HG03571 (cell line): Measurements from ENCODE around the gene PAK4.
A peak's percentile ranks its signal among the peaks of the same experiment; 100 is the strongest.
"Not testable (repeated sequence)": the region's sequence is repeated elsewhere in the genome, so short reads cannot be mapped to it uniquely, and the experiment has no call there.

Experiments
- ATAC-seq: cut with Tn5 transposase; IDR thresholded peaks from one replicate; pipeline ENCODE4 v1.9.1; 2021; ENCODE audit not compliant: unreplicated experiment

The PAK4 gene

DNA sequence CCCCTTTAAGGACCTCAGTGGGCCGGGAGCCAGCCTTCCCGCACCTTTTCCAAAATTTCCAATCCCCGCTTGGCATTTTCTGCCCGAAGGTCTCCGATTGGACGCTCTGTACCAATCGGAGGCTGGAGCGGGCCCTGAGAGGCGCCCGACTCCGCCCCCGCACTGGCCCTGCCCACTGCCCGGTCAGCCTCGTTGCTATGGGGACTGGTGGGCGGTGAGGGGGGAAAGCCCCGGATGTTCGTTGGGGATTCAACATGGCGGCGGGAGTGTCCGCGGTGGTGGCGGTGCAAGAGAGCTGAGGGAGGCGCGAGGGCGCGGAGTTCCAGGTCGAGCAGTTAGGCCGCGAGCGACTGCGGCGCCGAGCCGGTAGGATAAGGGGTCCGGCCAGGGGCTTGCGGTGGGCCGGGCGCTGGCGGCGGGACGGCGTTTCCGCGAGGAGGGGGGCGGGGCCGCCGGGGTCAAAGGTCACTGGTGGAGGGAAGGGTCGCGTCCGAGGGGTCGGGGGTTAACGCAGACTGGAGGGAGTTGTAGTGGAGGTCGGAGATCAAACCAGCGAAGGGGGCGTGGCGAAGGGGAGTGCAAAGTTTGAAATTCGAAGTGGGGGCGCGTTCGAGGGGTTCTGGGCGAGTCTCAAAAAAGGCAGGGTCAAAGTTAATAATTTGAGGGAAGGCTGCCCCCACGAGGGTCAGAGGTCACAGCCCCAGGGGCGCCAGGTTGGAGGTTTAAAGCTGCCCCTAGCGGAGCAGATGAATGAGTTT is at the start of gene PAK4:
Gene PAK4, plus strand, starts transcription at position 233 of the 758 bp plus-strand sequence. CDS start 43,768 bp downstream, outside the sequence.
- ATAC-seq = peak; percentile 90

DNA sequence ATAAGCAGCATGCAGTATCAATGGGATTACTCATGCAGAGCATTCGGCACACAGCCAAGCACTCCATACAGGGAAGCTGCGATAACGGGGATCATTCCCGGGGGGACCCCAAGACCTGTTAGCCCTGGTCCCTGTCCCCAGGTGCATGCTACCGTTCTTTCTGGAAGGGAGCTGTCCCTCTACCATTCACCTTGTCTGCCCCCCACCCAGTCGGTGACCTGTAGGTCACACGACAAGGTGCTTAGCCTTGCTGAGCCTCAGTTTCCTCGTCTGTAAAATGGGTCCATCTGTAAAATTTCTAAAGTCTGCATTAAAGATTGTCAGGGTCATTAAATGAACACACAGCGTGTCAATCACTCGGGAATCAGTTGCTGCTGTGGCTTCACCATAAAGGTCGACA is 48.3 kb upstream of the PAK4 start:
- ATAC-seq = no peak

DNA sequence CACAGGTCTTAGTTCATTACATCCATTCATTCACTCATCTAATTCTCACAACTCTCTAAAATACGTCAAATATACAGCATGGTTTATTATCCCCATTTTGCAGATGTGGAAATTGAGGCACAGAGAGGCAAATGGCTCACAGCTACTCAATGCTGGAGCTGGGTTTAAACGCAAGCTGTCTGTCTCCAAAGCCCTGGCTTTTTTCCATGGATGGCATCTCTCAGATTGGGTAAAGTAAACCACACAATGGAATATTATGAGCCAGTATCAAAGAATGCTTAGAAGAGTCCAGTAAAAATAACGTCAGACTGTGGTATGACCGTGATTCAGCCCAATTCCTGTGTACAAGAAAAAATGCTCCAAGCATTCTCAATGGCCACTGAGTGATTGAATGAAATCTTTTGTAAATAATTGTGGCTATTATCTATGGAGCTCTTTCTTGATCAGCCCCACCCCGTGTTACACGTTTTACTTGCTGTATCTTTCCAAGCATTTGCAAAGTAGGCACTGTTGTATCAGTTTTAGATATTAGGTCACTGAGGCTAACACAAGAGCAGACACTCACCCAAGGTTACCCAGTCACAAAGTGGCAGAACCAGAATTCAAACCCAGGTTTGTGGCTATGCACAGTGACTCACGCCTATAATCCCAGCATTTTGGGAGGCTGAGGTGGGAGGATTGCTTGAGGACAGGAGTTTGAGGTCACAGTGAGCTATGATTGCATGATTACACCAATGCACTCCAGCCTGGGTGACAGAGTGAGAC is 47.0 kb upstream of the PAK4 start:
- ATAC-seq = no peak

DNA sequence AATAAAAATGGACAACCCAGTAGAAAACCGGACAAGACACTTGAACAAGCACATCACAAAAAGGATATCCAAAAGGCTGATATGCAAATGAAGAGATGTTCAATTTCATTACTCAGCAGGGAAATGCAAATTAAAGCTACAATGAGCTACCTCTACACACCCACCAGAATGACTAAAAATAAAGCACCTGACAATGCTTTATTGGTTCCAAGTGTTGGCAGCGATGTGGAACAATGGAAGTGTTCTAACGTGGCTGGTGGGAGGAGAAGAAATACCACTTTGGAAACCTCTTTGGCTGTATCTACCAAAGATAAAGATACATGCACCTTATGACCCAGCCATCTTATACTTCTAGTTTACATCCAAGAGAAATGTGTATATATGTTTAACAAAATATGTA is 45.2 kb upstream of the PAK4 start:
- ATAC-seq = no peak

DNA sequence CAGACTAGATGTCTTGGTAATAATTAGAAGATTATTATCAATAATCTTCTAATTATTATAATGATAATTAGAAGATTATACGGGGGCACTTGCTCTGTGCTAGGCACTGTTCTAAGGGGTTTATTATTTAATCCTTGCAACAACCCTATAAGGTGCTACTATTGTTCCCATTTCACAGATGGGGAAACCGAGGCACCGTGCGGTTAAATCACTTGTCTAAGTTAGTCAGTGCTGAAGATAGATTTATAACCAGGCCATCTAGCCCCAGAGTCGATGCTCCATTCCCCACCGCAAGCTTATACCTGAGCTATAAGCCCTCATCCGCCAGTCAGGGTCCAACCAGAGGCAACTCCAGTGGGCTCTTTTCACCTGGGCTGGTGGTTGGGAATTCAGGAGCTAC is 43.4 kb upstream of the PAK4 start:
- ATAC-seq = no peak

DNA sequence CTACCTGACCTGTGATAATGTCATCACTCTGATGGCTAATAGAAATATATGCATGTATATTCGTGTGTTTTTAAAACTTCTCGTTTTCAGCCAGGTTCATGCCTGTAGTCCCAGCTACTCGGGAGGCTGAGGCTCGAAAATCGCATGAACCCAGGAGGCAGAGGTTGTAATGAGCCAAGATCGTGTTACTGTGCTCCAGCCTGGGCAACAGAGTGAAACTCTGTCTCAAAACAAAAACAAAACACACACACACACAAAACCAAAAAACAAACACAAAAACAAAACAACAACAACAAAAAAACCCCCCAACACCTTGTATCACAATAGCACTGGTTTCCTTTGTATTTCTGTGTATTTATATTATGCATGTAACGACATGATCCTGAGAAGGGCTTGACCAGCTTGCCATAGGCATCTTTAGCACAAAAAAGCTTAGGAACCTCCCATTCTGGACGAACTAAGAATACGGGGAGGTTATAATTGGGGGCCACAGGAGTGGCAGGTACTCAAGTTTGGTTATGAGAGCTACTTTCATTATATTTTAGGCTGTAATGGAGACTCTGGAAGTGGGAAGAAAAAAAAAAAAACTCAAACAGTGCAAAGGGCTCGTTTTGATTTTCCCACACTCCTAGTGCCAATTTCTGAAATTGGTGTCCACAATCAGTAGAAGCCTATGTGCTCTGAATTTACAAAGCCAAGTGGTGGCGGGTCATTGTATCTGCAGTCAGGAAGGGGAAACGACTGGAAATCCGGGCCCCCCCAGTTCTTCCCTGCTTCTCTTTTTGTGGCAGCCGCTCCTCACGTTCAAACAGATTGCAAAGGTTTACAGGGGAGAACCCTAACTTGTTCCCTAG is 42.6 kb upstream of the PAK4 start:
- ATAC-seq = no peak

DNA sequence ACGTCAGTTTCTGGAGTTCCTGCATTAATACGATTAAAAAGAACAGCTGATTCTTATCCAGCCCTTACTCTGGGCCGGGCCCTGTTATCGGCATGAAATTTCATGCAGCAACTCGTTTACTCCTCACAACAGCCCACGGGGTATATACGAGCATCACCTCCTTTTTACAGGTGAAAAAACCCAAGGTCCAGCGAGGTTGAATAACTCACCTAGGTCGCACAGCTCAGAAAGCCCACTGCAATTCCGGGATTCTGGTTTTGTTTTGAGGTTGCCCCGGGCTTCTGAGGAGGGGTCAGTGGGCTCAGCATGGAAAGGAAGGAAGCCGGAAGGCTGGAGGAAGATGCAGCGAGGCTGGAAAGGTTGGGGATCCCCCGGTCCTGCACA is 42.0 kb upstream of the PAK4 start:
- ATAC-seq = no peak

DNA sequence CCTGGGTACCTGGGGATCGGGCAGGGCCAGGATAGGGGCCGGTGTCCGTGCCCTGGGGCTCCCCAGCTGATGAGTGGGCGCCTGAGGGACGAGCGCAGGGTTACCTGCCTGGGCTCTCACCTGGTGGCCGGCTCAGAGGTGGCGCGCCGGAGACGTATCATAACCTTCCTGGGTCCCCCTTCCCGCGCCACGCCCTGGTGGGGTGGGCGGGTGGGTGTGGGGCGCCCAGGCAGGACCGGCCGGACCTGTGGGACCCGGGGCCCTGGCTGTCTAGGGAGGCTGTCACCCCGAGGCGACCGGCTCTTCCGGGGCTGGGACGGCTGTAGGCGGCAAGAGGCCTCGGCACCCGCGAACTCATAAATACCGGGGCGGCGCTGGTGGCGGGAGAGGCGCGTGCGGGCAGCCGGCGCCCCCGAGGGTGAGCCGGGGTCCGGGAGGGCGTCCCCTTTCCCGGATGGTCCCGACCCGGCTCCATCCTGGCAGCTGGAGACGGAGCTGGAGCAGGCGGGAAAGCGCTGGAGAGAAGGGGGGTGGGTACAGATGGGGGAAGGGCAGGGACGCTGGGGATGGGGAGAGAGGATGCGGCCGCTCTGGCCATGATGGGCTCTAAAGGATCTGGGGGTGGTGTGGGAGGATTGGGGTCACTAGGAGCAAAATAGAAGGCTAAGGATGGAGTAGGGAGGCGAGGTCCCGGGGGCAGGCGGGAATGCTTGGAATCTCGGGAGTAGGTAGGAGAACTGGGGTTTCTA is 41.4 kb upstream of the PAK4 start, which contains the start of gene ACP7:
Gene ACP7, plus strand, starts transcription at position 386 of the 749 bp plus-strand sequence. CDS start 902 bp downstream, outside the sequence.
- no peak for ATAC-seq

DNA sequence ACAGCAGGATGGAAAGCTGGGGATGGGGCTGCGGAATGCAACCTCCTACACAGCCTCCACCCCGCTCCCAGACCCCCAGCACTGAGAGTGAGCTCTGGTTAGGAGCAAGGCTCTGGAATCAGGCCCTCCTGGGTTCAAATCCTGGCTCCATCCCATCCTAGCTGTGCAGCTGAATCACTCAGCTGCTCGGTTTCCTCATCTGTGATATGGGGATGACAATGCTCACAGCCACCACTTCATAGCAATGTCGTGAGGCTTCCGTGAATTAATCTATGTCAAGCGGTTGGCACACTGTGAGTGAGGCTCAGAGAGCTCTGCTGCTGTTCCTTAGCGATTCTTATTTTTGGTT is 40.9 kb upstream of the PAK4 start:
- no peak for ATAC-seq

DNA sequence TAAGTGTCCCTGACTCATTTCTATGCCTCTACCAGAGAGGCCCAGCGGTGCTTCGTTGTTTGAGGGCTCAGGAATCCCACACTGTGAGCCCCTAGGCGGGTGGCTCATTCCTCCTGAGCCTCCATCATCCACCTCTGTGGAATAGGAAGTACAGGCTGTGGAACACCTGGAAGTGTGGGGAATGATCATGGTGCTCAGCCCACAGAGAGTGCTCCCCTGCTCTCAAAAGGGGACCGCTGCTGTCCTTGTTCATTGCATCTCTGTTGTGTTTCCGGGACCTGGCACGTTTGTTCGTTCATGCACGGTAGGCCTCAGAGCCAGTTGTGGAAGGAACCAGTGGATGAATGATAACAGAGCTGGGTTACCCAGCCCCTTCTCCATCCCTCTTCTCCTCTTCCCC is 40.2 kb upstream of the PAK4 start:
- ATAC-seq = no peak

DNA sequence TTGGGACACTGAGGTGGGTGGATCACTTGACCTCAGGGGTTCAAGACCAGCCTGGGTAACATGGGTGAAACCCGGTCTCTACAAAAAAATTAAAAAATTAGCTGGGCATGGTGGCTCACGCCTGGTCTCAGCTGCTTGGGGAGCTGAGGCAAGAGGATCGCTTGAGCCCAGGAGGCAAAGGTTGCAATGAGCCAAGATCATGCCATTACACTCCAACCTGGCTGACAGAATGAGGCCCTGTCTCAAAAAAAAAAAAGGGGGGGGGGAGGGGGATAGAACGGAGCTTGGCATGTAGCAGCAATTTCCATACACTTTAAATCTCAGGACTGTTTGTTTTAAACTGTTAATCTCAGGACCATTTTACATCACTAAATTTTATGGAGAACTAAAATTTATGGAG is 39.2 kb upstream of the PAK4 start:
- no peak for ATAC-seq

DNA sequence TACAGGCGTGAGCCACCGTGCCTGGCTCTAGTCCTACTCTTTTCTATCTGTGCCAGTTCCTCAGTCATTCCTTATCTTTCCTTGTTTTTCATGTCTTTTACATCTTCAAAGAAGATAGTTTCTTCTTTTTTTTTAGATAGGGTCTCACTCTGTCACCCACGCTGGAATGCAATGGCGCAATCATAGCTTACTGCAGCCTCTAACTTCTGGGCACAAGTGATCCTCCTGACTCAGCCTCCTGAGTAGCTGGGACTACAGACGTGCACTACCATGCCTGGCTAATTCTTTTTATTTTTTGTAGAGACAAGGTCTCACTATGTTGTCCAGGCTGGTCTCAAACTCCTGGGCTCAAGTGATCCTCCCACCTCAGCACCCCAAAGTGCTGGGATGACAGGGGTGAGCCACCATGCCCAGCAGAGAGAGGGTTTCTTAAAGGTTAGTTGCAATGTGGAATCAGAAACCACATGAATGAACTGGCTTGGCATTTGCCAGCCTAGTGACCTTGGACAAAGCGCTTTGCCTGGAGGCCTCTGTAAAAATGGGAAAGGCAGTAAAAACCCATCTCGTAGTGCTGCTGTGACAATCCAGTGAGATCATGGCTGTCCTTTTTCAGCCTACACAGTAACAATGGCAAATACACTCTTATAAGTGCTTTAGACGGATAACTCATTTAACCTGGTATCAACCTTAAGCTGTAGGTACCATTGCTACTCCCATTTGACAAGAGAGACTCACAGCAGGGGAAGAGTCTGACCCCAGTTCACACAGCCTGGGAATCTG is 37.5 kb upstream of the PAK4 start:
- no peak for ATAC-seq

DNA sequence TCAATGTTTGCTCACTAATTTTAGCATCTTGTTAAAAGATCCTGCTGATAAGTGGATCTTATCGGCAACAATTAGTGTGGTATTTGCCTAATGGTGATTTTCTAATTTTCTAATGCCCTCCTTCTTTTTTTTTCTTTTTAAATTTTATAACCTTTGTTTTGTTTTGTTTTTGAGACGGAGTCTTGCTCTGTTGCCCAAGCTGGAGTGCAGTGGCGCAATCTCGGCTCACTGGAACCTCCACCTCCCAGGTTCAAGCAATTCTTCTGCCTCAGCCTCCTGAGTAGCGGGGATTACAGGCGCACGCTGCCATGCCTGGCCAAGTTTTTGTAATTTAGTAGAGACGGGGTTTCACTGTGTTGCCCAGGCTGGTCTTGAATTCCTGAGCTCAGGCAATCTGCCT is 35.6 kb upstream of the PAK4 start:
- ATAC-seq = not testable (repeated sequence)

DNA sequence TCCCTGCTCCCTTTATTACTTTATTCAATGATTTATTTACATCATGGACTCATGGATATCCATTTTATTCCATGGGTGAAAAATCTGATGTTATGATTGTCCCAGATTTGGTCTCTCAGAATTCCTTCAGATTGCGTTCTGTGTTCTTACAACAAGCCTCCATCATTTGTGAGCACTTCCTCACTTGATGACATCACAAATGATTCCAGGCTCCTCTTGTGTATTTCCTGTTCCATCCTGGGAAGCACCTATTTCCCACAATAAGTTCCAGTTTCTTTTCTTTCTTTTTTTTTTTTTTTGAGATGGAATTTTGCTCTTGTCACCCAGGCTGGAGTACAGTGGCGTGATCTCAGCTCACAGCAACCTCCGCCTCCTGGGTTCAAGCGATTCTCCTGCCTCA is 34.7 kb upstream of the PAK4 start:
- ATAC-seq = no peak

DNA sequence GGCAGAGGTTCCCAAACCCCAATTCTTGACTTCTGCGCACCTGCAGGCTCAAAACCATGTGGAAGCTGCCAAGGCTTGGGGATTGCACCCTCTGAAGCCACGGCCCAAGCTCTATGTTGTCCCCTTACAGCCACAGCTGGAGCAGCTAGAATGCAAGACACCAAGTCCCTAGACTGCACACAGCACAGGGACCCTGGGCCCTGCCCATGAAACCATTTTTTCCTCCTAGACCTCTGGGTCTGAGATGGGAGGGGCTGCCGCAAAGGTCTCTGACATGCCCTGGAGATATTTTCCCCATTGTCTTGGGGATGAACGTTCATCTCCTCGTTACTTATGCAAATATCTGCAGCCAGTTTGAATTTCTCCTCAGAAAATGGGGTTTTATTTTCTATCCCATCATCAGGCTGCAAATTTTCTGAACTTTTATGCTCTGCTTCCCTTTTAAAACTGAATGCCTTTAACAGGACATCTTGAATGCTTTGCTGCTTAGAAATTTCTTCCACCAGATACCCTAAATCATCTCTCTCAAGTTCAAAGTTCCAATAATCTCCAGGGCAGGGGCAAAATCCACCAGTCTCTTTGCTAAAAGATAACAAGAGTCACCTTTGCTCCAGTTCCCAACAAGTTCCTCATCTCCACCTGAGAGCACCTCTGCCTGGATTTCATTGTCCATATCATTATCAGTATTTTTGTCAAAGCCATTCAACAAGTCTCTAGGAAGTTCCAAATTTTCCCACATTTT is 29.6 kb upstream of the PAK4 start:
- not testable (repeated sequence) for ATAC-seq

DNA sequence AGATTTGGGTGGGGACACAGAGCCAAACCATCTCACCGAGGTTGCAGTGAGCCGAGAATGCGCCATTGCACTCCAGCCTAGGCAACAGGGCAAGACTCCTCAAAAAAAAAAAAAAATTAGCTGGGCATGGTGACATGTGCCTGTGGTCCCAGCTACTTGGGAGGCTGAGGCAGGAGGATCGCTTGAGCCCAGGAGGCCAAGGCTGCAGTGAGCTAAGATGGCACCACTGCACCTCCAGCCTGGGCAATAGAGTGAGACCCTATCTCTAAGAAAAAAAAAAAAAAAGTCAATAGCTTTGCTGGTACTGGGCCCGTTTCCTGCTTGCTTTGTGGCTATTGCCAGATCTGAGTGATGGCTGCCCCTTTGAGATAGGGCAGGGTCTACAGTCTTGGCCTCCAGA is 28.3 kb upstream of the PAK4 start:
- ATAC-seq = no peak

DNA sequence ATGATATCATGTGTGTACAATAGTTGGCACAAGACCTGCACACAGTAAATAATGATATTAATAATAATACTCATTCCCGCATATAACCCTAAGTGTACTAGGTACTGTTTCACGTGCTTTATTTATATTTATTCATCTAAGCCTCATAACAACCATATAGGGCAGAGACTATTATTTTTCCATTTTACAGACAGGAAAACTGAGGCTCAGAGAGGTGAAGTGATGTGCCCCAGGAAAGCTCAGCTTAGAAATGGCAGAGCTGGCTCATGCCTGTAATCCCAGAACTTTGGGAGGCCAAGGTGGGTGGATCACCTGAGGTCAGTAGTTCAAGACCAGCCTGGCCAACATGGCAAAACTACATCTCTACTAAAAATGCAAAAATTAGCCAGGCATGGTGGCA is 27.9 kb upstream of the PAK4 start:
- no peak for ATAC-seq

DNA sequence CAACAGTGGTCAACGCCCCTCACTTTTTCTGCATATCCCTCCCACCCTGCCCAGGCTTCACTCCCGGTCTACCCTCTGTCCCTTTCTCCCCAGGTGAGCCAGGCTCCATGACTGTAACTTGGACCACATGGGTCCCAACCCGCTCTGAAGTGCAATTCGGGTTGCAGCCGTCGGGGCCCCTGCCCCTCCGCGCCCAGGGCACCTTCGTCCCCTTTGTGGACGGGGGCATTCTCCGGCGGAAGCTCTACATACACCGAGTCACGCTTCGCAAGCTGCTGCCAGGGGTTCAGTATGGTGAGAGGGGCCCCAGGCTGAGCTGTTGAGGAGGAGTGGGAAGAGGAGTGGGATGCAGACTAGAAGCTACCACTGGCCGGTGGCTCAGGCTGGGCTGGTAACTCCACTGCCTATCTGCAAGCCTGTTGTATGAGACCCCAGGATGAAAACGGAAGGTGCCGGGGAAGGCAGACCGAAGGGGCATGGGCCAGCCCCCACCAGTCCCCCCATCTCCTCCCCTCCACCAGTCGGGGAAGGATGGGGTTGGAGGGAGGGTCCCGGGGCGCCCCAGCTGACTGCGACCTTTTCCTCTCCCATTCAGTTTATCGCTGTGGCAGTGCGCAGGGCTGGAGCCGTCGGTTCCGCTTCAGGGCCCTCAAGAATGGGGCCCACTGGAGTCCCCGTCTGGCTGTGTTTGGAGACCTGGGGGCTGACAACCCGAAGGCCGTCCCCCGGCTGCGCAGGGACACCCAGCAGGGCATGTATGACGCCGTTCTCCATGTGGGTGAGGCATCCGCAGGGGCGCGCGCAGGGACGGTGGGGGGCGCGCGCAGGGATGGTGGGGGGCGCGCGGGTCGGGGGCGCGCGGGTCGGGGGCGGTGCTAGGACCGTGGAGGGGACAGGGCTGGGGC is 27.0 kb upstream of the PAK4 start:
- ATAC-seq = no peak
